Measurements from ENCODE around the gene TRIM36.

GRCh38 chr5:115192098-115192497 is 22.4 kb upstream of the TRIM36 start:
- TF ChIP-seq POLR2A (IDR thresholded peaks at IDR 0.05; ENCODE audit: low read depth, low read length) (no peak), POLR2AphosphoS5 (IDR thresholded peaks at IDR 0.05; ENCODE audit: low read depth, low read length) (no peak)
